ENCODE measurements around the gene HOXA6. TPM values are rescaled to one million over a fixed set of nuclear protein-coding genes. Genes with fewer than 3 reads are reported as not detected.

HOXA6 gene
- total RNA-seq, 1 experiment from 2014 or later, result not detected

GRCh38 chr7:27106901-27107240, 40.7 kb downstream of the HOXA6 start:
- ATAC-seq (no peak), DNase-seq (ENCODE audit: low spot score) (no peak)
- TF ChIP-seq FOXJ3 (CRISPR knock-in tag; IDR thresholded peaks at IDR 0.05; ENCODE audit: borderline replicate concordance) (no peak), NFE2L1 (CRISPR knock-in tag; IDR thresholded peaks at IDR 0.05) (no peak), ZNF138 (CRISPR knock-in tag; conservative IDR thresholded peaks at IDR 0.05) (no peak), ZNF219 (CRISPR knock-in tag; IDR thresholded peaks at IDR 0.05; ENCODE audit: borderline replicate concordance) (no peak), ATF3 (CRISPR knock-in tag; conservative IDR thresholded peaks at IDR 0.05) (no peak), ZNF281 (CRISPR knock-in tag; IDR thresholded peaks at IDR 0.05) (no peak), PREB (CRISPR knock-in tag; IDR thresholded peaks at IDR 0.05; ENCODE audit: borderline replicate concordance) (no peak), MAX (CRISPR knock-in tag; IDR thresholded peaks at IDR 0.05) (no peak), MXD4 (CRISPR knock-in tag; IDR thresholded peaks at IDR 0.05; ENCODE audit: borderline replicate concordance) (no peak), ZNF423 (CRISPR knock-in tag; IDR thresholded peaks at IDR 0.05) (no peak), NFATC4 (CRISPR knock-in tag; IDR thresholded peaks at IDR 0.05) (no peak), RORB (CRISPR knock-in tag; IDR thresholded peaks at IDR 0.05) (no peak), STAT6 (CRISPR knock-in tag; conservative IDR thresholded peaks at IDR 0.05; ENCODE audit: low read depth) (no peak), PRRX2 (CRISPR knock-in tag; IDR thresholded peaks at IDR 0.05) (no peak), ATF2 (CRISPR knock-in tag; IDR thresholded peaks at IDR 0.05; ENCODE audit: borderline replicate concordance, low read depth) (no peak), FOXP4 (CRISPR knock-in tag; IDR thresholded peaks at IDR 0.05) (no peak), NR3C1 (CRISPR knock-in tag; conservative IDR thresholded peaks at IDR 0.05; ENCODE audit: low read depth) (no peak), JUN (CRISPR knock-in tag; IDR thresholded peaks at IDR 0.05) (no peak)
- no peaks in the 10 kb centered on the region; the same call in 1 of the 2 replicates for H3K36me3 Mint-ChIP-seq
- H3K27ac Mint-ChIP-seq, result no peak overlapping the region
- no peaks in the 10 kb centered on the region for H3K9me3 Mint-ChIP-seq
- peaks cover 27% of the 10 kb centered on the region for H3K4me1 Mint-ChIP-seq
- POLR2A ChIA-PET, result no interaction called here
- peaks cover 100% of the 10 kb centered on the region for H3K27me3 Mint-ChIP-seq (ENCODE audit: low read depth)
- CTCF ChIA-PET, result interaction anchor here (1.6 to 2.0 kb wide), 3 partner anchors 37 to 73 kb away, joined by 6 to 7 read pairs (median 7); partner anchors contain the start of gene HOXA5
- H3K4me3 Mint-ChIP-seq, result no peak overlapping the region
